Esophagus squamous epithelium (tissue), 5 donors: ENCODE measurements around the gene DYNC1LI1. TPM values are rescaled to one million over a fixed set of nuclear protein-coding genes. Genes with fewer than 3 reads are reported as not detected.

ENCODE experiments used
- DNase-seq: peaks from one replicate; lab custom pipeline; 2025; lab: John Stamatoyannopoulos, UW
- H3K27ac ChIP-seq, 4 donors: fragments of 200-600 bp; sonication (generic); one replicate each; pipeline ENCODE4 v1.5.1; 2016 to 2019; ENCODE audit warnings: mild to moderate bottlenecking in 1 of 4
- H3K27me3 ChIP-seq, 4 donors: fragments of 200-600 bp; sonication (generic); 1 replicate in 3 of 4; 2 replicates in 1 of 4; pipeline versions ENCODE4 v1.5.1 to v1.6.0; 2017 to 2021; ENCODE audit warnings: antibody characterized with exemption in 1 of 4
- H3K36me3 ChIP-seq, 3 donors: fragments of 200-600 bp; sonication (generic); one replicate each; pipeline ENCODE4 v1.5.1; 2016 to 2019
- H3K4me1 ChIP-seq, 3 donors: fragments of 200-600 bp; sonication (generic); one replicate each; pipeline ENCODE4 v1.5.1; 2017 to 2019
- H3K4me3 ChIP-seq, 4 donors: fragments of 200-600 bp; sonication (generic); 1 replicate in 3 of 4; 2 replicates in 1 of 4; pipeline ENCODE4 v1.5.1; 2016 to 2019; ENCODE audit warnings: mild to moderate bottlenecking in 2 of 4, moderate library complexity in 1 of 4
- H3K9me3 ChIP-seq, 3 donors: fragments of 200-600 bp; sonication (generic); one replicate each; pipeline ENCODE4 v1.5.1; 2016 to 2019
- CTCF ChIP-seq, 6 experiments: fragments of 450-650 bp in 4 of 6; fragments of 200-600 bp in 2 of 6; sonication (generic) in 2 of 6; IDR thresholded peaks; one replicate each; pipeline ENCODE4 v1.5.1; 2016 to 2019; ENCODE audit warnings: antibody characterized with exemption in 6 of 6, mild to moderate bottlenecking in 4 of 6, moderate library complexity in 4 of 6
- POLR2A ChIP-seq, 4 donors: fragments of 450-650 bp; IDR thresholded peaks; one replicate each; pipeline ENCODE4 v1.6.1; 2017; ENCODE audit warnings: antibody characterized with exemption in 4 of 4, mild to moderate bottlenecking in 4 of 4, moderate library complexity in 3 of 4
- WGBS, 2 donors: methylation state at CpG; one replicate each; pipeline ENCODE4 v1.1.5; 2018; 5-methylcytosine and 5-hydroxymethylcytosine counted together
- intact Hi-C: fragments of 100-400 bp; cut with DNase I; formaldehyde crosslinking; loops from one replicate; pipeline ENCODE4 v1.15.0; 2022
- total RNA-seq, 4 donors: library from RNA; depleted of rRNA; stranded (reverse); fragments of >200 nt; gene quantifications; one replicate each; pipeline ENCODE4 v1.1.0, GENCODE V29; 2016
- donor health status: DM: yes; HTN: yes; CAD: no.

DYNC1LI1 gene
- total RNA-seq, 4 donors from 2014 or later, result 12.8 to 29.9 (median 24.8) TPM

- Histone ChIP-seq H3K4me1 (peaks cover 0 to 13% (median 4%) of the 10 kb centered on the region in 3 donors), H3K27me3 (no peaks in the 10 kb centered on the region), H3K4me3 (no peak overlapping the region), H3K9me3 (no peaks in the 10 kb centered on the region), H3K27ac (no peak overlapping the region), H3K36me3 (no peaks in the 10 kb centered on the region)
- TF ChIP-seq POLR2A (IDR thresholded peaks at IDR 0.05) (no peak), CTCF (IDR thresholded peaks at IDR 0.05) (no peak)
- 78 to 80% methylated on average over 4 of the region's 4 CpGs for WGBS, 2 donors
- intact Hi-C loops, result no loop called here
- no peak for DNase-seq
Observed at GRCh38 chr3:32506466-32506865, 64.2 kb downstream of the DYNC1LI1 start.

- no peak for DNase-seq
- Histone ChIP-seq H3K27me3 (no peaks in the 10 kb centered on the region), H3K9me3 (no peaks in the 10 kb centered on the region), H3K4me1 (peaks cover 0 to 29% (median 17%) of the 10 kb centered on the region in 3 donors), H3K4me3 (peak overlapping the region; percentile 73 to 96 (median 95)), H3K27ac (peak overlapping the region; percentile 95 to 99 (median 97)), H3K36me3 (no peaks in the 10 kb centered on the region)
- intact Hi-C loops, result no loop called here
- WGBS, 2 donors, result 1% methylated on average over 4 to 6 of the region's 6 CpGs
- TF ChIP-seq CTCF (IDR thresholded peaks at IDR 0.05) (no peak), POLR2A (IDR thresholded peaks at IDR 0.05) (no peak)
Observed at GRCh38 chr3:32502946-32503286, 67.7 kb downstream of the DYNC1LI1 start.

GRCh38 chr3:32502118-32502945 is 68.3 kb downstream of the DYNC1LI1 start, which contains the start of gene CMTM6:
TSS of gene CMTM6 (minus strand) at chr3:32502852. CDS start at chr3:32502745, 107 bp downstream.
- Histone ChIP-seq H3K4me3 (peak within 1 kb of the TSS; percentile 73 to 96 (median 95)), H3K36me3 (no peaks in the 10 kb centered on the region), H3K9me3 (no peaks in the 10 kb centered on the region), H3K4me1 (peaks cover 0 to 29% (median 17%) of the 10 kb centered on the region in 3 donors), H3K27me3 (no peaks in the 10 kb centered on the region), H3K27ac (peak within 1 kb of the TSS; percentile 95 to 99 (median 97))
- TF ChIP-seq CTCF (IDR thresholded peaks at IDR 0.05) (peak in 1 of 6 experiments; percentile 2), POLR2A (IDR thresholded peaks at IDR 0.05) (peak in 2 of 4 donors; percentile 44 to 78)
- 0 to 1% methylated on average over 16 to 33 of the region's 61 CpGs for WGBS, 2 donors
- intact Hi-C loops, result no loop called here
- DNase-seq, result peak; percentile 19

- peaks cover 0 to 31% (median 17%) of the 10 kb centered on the region in 3 donors for H3K4me1 ChIP-seq
- intact Hi-C loops, result no loop called here
- WGBS, 2 donors, result 8 to 9% methylated on average over 4 of the region's 4 CpGs
- H3K27me3 ChIP-seq, result no peaks in the 10 kb centered on the region
- H3K27ac ChIP-seq, result peak overlapping the region; percentile 95 to 99 (median 97)
- no peak for DNase-seq
- TF ChIP-seq CTCF (IDR thresholded peaks at IDR 0.05) (no peak), POLR2A (IDR thresholded peaks at IDR 0.05) (no peak)
- no peaks in the 10 kb centered on the region for H3K9me3 ChIP-seq
- no peaks in the 10 kb centered on the region for H3K36me3 ChIP-seq
- H3K4me3 ChIP-seq, result peak overlapping the region; percentile 73 to 96 (median 95)
Observed at GRCh38 chr3:32501783-32502117, 68.9 kb downstream of the DYNC1LI1 start.
